HepG2 (cell line): ENCODE results near the gene SYP. TPM values are rescaled to one million over a fixed set of nuclear protein-coding genes. Genes with fewer than 3 reads are reported as not detected.

Source experiments
- ESRRA ChIP-seq: sonication (generic); formaldehyde crosslinking; IDR thresholded peaks from 2 replicates; pipeline ENCODE4 v1.5.1; 2020; ENCODE audit warnings: mild to moderate bottlenecking, low read depth, missing genetic modification reagents
- HDAC2 ChIP-seq: sonication (generic); formaldehyde crosslinking; IDR thresholded peaks from 2 replicates; pipeline ENCODE4 v1.4.0; 2020; ENCODE audit warnings: missing genetic modification reagents
- HHEX ChIP-seq: IDR thresholded peaks from 2 replicates; pipeline ENCODE4 v1.6.1; 2016; ENCODE audit warnings: control low read depth
- KDM2A ChIP-seq: sonication (generic); formaldehyde crosslinking; IDR thresholded peaks from 2 replicates; pipeline ENCODE4 v1.4.0; 2020; ENCODE audit warnings: low read depth, missing genetic modification reagents, borderline replicate concordance
- NCOR1 ChIP-seq: fragments of 200-600 bp; sonication (generic); IDR thresholded peaks from 2 replicates; pipeline ENCODE4 v1.7.0; 2017; ENCODE audit warnings: antibody characterized with exemption, low read length, borderline replicate concordance
- POLR2AphosphoS2 ChIP-seq: IDR thresholded peaks from 2 replicates; pipeline ENCODE4 v1.6.1; 2011; ENCODE audit warnings: low read depth, low read length, improper control_type of control experiment
- RNF219 ChIP-seq: sonication (generic); formaldehyde crosslinking; IDR thresholded peaks from 2 replicates; pipeline ENCODE4 v1.5.0; 2020; ENCODE audit warnings: mild to moderate bottlenecking, missing genetic modification reagents
- SPEN ChIP-seq: sonication (generic); formaldehyde crosslinking; IDR thresholded peaks from 2 replicates; pipeline ENCODE4 v1.5.1; 2020; ENCODE audit warnings: low read depth, mild to moderate bottlenecking, missing genetic modification reagents
- TIGD3 ChIP-seq: sonication (generic); formaldehyde crosslinking; IDR thresholded peaks from 2 replicates; pipeline ENCODE4 v1.5.1; 2020; ENCODE audit warnings: mild to moderate bottlenecking, missing genetic modification reagents, borderline replicate concordance
- ZBTB42 ChIP-seq: sonication (generic); formaldehyde crosslinking; IDR thresholded peaks from 2 replicates; pipeline ENCODE4 v1.5.0; 2020; ENCODE audit warnings: mild to moderate bottlenecking, missing genetic modification reagents
- ZNF235 ChIP-seq: sonication (generic); formaldehyde crosslinking; IDR thresholded peaks from 2 replicates; pipeline ENCODE4 v1.8.1; 2023; ENCODE audit warnings: mild to moderate bottlenecking, missing genetic modification reagents, borderline replicate concordance
- ZNF24 ChIP-seq: fragments of 450-650 bp; IDR thresholded peaks from 2 replicates; pipeline ENCODE4 v1.6.1; 2017; ENCODE audit warnings: antibody characterized with exemption, mild to moderate bottlenecking
- ZNF768 ChIP-seq: sonication (generic); formaldehyde crosslinking; IDR thresholded peaks from 2 replicates; pipeline ENCODE4 v1.4.0; 2020; ENCODE audit warnings: missing genetic modification reagents
- ZNF772 ChIP-seq: sonication (generic); formaldehyde crosslinking; IDR thresholded peaks from 2 replicates; pipeline ENCODE4 v1.5.0; 2020; ENCODE audit warnings: mild to moderate bottlenecking, missing genetic modification reagents
- polyA plus RNA-seq, 8 experiments: library from polyadenylated mRNA; depleted of rRNA in 3 of 8; stranded (reverse) in 7 of 8; unstranded in 1 of 8; fragments of >200 nt; fragmentation: Illumina TruSeq in 4 of 8; extraction: Trizol in 4 of 8; gene quantifications; 2 replicates each; pipeline versions ENCODE4 v1.2.1 to v1.2.3, GENCODE V29; 2011 to 2016; ENCODE audit warnings: low read depth in 4 of 8, missing spikeins in 1 of 8, mixed read lengths in 1 of 8; ENCODE audit not compliant: insufficient read depth in 1 of 8
- total RNA-seq, 5 experiments: library from RNA; depleted of rRNA; stranded (reverse); fragments of >200 nt; fragmentation: Illumina TruSeq; extraction: Trizol; gene quantifications; 2 replicates each; pipeline ENCODE4 v1.2.3, GENCODE V29; 2016; ENCODE audit warnings: low read depth in 1 of 5
- TF ChIP-seq, protein P1 (sequence below): sonication (generic); formaldehyde crosslinking; IDR thresholded peaks from 2 replicates; pipeline ENCODE4 v1.8.0; 2022; ENCODE audit warnings: missing genetic modification reagents, mild to moderate bottlenecking, moderate library complexity, borderline replicate concordance
- TF ChIP-seq, protein P2 (sequence below): sonication (generic); formaldehyde crosslinking; IDR thresholded peaks from 2 replicates; pipeline ENCODE4 v1.4.0; 2020; ENCODE audit warnings: missing genetic modification reagents
- TF ChIP-seq, protein P3 (sequence below): sonication (generic); formaldehyde crosslinking; IDR thresholded peaks from 2 replicates; pipeline ENCODE4 v1.5.0; 2020; ENCODE audit warnings: mild to moderate bottlenecking, missing genetic modification reagents

SYP gene
- total and polyA plus RNA-seq, 2 of the 13 experiments (the other 11 are each of a cell fraction or from before 2014, with no cell fraction given) = 2.0 to 2.5 TPM

- TF ChIP-seq POLR2AphosphoS2 (no peak), ZNF772 (CRISPR knock-in tag) (no peak), NCOR1 (no peak), KDM2A (no peak), ZNF24 (no peak), ZBTB42 (CRISPR knock-in tag) (no peak), HHEX (CRISPR knock-in tag) (no peak), ZNF768 (CRISPR knock-in tag) (no peak), RNF219 (CRISPR knock-in tag) (no peak), TIGD3 (CRISPR knock-in tag) (no peak), HDAC2 (CRISPR knock-in tag) (no peak), ZNF235 (CRISPR knock-in tag) (no peak), ESRRA (no peak), SPEN (CRISPR knock-in tag) (0 out of 2 replicates have a peak, but pooled peaks have one; percentile 17)
- TF ChIP-seq, protein P1, sequence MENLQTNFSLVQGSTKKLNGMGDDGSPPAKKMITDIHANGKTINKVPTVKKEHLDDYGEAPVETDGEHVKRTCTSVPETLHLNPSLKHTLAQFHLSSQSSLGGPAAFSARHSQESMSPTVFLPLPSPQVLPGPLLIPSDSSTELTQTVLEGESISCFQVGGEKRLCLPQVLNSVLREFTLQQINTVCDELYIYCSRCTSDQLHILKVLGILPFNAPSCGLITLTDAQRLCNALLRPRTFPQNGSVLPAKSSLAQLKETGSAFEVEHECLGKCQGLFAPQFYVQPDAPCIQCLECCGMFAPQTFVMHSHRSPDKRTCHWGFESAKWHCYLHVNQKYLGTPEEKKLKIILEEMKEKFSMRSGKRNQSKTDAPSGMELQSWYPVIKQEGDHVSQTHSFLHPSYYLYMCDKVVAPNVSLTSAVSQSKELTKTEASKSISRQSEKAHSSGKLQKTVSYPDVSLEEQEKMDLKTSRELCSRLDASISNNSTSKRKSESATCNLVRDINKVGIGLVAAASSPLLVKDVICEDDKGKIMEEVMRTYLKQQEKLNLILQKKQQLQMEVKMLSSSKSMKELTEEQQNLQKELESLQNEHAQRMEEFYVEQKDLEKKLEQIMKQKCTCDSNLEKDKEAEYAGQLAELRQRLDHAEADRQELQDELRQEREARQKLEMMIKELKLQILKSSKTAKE (CRISPR knock-in tag) = no peak
- TF ChIP-seq, protein P2, sequence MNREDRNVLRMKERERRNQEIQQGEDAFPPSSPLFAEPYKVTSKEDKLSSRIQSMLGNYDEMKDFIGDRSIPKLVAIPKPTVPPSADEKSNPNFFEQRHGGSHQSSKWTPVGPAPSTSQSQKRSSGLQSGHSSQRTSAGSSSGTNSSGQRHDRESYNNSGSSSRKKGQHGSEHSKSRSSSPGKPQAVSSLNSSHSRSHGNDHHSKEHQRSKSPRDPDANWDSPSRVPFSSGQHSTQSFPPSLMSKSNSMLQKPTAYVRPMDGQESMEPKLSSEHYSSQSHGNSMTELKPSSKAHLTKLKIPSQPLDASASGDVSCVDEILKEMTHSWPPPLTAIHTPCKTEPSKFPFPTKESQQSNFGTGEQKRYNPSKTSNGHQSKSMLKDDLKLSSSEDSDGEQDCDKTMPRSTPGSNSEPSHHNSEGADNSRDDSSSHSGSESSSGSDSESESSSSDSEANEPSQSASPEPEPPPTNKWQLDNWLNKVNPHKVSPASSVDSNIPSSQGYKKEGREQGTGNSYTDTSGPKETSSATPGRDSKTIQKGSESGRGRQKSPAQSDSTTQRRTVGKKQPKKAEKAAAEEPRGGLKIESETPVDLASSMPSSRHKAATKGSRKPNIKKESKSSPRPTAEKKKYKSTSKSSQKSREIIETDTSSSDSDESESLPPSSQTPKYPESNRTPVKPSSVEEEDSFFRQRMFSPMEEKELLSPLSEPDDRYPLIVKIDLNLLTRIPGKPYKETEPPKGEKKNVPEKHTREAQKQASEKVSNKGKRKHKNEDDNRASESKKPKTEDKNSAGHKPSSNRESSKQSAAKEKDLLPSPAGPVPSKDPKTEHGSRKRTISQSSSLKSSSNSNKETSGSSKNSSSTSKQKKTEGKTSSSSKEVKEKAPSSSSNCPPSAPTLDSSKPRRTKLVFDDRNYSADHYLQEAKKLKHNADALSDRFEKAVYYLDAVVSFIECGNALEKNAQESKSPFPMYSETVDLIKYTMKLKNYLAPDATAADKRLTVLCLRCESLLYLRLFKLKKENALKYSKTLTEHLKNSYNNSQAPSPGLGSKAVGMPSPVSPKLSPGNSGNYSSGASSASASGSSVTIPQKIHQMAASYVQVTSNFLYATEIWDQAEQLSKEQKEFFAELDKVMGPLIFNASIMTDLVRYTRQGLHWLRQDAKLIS (CRISPR knock-in tag) = no peak
- TF ChIP-seq, protein P3, sequence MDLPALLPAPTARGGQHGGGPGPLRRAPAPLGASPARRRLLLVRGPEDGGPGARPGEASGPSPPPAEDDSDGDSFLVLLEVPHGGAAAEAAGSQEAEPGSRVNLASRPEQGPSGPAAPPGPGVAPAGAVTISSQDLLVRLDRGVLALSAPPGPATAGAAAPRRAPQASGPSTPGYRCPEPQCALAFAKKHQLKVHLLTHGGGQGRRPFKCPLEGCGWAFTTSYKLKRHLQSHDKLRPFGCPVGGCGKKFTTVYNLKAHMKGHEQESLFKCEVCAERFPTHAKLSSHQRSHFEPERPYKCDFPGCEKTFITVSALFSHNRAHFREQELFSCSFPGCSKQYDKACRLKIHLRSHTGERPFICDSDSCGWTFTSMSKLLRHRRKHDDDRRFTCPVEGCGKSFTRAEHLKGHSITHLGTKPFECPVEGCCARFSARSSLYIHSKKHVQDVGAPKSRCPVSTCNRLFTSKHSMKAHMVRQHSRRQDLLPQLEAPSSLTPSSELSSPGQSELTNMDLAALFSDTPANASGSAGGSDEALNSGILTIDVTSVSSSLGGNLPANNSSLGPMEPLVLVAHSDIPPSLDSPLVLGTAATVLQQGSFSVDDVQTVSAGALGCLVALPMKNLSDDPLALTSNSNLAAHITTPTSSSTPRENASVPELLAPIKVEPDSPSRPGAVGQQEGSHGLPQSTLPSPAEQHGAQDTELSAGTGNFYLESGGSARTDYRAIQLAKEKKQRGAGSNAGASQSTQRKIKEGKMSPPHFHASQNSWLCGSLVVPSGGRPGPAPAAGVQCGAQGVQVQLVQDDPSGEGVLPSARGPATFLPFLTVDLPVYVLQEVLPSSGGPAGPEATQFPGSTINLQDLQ (CRISPR knock-in tag) = no peak
These were observed 9.0 kb downstream of the SYP start (continued) for GRCh38 chrX:49190821-49191573.
